Stimulated activated CD4-positive, alpha-beta T cell treated with anti-CD3 and anti-CD28 coated beads, Interleukin-1b, Interleukin-23, amount 100 ng/mL, for 4 hours (primary cell): ENCODE data around the gene OBSCN.

Experiments used
- DNase-seq, 2 donors: peaks; one replicate each; pipeline ENCODE4 v3.0.0-alpha.2; 2020; ENCODE audit warnings: low read depth in 2 of 2

The OBSCN gene

GRCh38 chr1:228401782-228402640, 194.2 kb downstream of the OBSCN start:
- DNase-seq, result no peak

- no peak for DNase-seq
Measured at GRCh38 chr1:228402641-228403025, 194.8 kb downstream of the OBSCN start.

- no peak for DNase-seq
Measured at GRCh38 chr1:228403231-228403631, 195.4 kb downstream of the OBSCN start.

GRCh38 chr1:228404107-228404720, 196.4 kb downstream of the OBSCN start:
- DNase-seq, result no peak

- DNase-seq, result no peak
Measured at GRCh38 chr1:228405200-228405978, 197.5 kb downstream of the OBSCN start.

GRCh38 chr1:228405979-228406228, 198.1 kb downstream of the OBSCN start:
- DNase-seq, result no peak

GRCh38 chr1:228407106-228408040, 199.5 kb downstream of the OBSCN start:
- no peak for DNase-seq

- DNase-seq, result no peak
Measured at GRCh38 chr1:228408041-228408868, 200.4 kb downstream of the OBSCN start.

GRCh38 chr1:228408869-228409805, 201.3 kb downstream of the OBSCN start:
- no peak for DNase-seq

- DNase-seq, result no peak
Measured at GRCh38 chr1:228410015-228410414, 202.2 kb downstream of the OBSCN start.

- no peak for DNase-seq
Measured at GRCh38 chr1:228410671-228411070, 202.8 kb downstream of the OBSCN start.

GRCh38 chr1:228411121-228411520, 203.3 kb downstream of the OBSCN start:
- no peak for DNase-seq

GRCh38 chr1:228411548-228412430, 203.9 kb downstream of the OBSCN start:
- no peak for DNase-seq

- no peak for DNase-seq
Measured at GRCh38 chr1:228413241-228414010, 205.6 kb downstream of the OBSCN start.

GRCh38 chr1:228414511-228415211, 206.8 kb downstream of the OBSCN start:
- DNase-seq, result no peak

GRCh38 chr1:228415221-228415620, 207.4 kb downstream of the OBSCN start:
- no peak for DNase-seq

- no peak for DNase-seq
Measured at GRCh38 chr1:228415853-228416216, 208.0 kb downstream of the OBSCN start.
